ENCODE results near the gene NFATC2. TPM values are rescaled to one million over a fixed set of nuclear protein-coding genes. Genes with fewer than 3 reads are reported as not detected.
A peak's percentile ranks its signal among the peaks of the same experiment; 100 is the strongest.

Gene NFATC2
- total RNA-seq, 2 experiments from 2014 or later: 32.5 to 33.2 TPM

- intact Hi-C loops (cut with DNase I, micrococcal nuclease): loop anchor here in 1 of 2 experiments (5.0 kb wide), 1 partner anchor 778 kb away; no protein-coding TSS in a partner anchor
- H3K4me1 Mint-ChIP-seq (ENCODE audit: low read depth): no peaks in the 10 kb centered on the region
These were observed 168.6 kb downstream of the NFATC2 start for GRCh38 chr20:51373713-51374455.

GRCh38 chr20:51372966-51373365, 169.6 kb downstream of the NFATC2 start:
- Mint-ChIP-seq H3K36me3 (ENCODE audit: low read depth) (peaks cover 4% of the 10 kb centered on the region), H3K27ac (no peak overlapping the region), H3K9me3 (no peaks in the 10 kb centered on the region), H3K4me3 (no peak overlapping the region), H3K4me1 (ENCODE audit: low read depth) (no peaks in the 10 kb centered on the region), H3K27me3 (no peaks in the 10 kb centered on the region)
- no peaks in the 10 kb centered on the region for H3K9me3 ChIP-seq (ENCODE audit: control insufficient read depth in 1 of 2, insufficient read depth in 1 of 2, low read length in 2 of 2)
- peaks cover 8% of the 10 kb centered on the region for H3K4me1 ChIP-seq (ENCODE audit: insufficient read depth, low read length)
- no peak overlapping the region for H3K4me3 ChIP-seq (ENCODE audit: low read length)
- H3K27me3 ChIP-seq (ENCODE audit: control insufficient read depth in 1 of 2, insufficient read depth in 2 of 2, low read length in 2 of 2): no peaks in the 10 kb centered on the region
- H3K27ac ChIP-seq (ENCODE audit: low read depth in 1 of 2, low read length in 2 of 2): no peak overlapping the region
- no peaks in the 10 kb centered on the region for H3K36me3 ChIP-seq (ENCODE audit: insufficient read depth, low read length)
- ATAC-seq (ENCODE audit: poor library complexity): no peak
- DNase-seq: no peak
- intact Hi-C loops (cut with DNase I, micrococcal nuclease): loop anchor here (1.0 to 5.0 kb wide), 3 partner anchors 222 to 779 kb away; no protein-coding TSS in a partner anchor
- POLR2A ChIA-PET: interaction anchor here (1.7 kb wide), 1 partner anchor 27 kb away, joined by 4 read pairs; no protein-coding TSS in a partner anchor
- CTCF ChIA-PET: interaction anchor here (0.6 to 1.2 kb wide), 5 partner anchors 46 to 222 kb away, joined by 3 to 4 read pairs (median 3); no protein-coding TSS in a partner anchor
- TF ChIP-seq CTCF (IDR thresholded peaks at IDR 0.05): no peak

More at GRCh38 chr20:51373713-51374455, 168.6 kb downstream of the NFATC2 start:
- peaks cover 6% of the 10 kb centered on the region for H3K36me3 Mint-ChIP-seq (ENCODE audit: low read depth)
- no peak for DNase-seq
- Histone ChIP-seq H3K4me3 (ENCODE audit: low read length) (no peak overlapping the region), H3K27me3 (ENCODE audit: control insufficient read depth in 1 of 2, insufficient read depth in 2 of 2, low read length in 2 of 2) (no peaks in the 10 kb centered on the region), H3K4me1 (ENCODE audit: insufficient read depth, low read length) (peaks cover 8% of the 10 kb centered on the region), H3K36me3 (ENCODE audit: insufficient read depth, low read length) (no peaks in the 10 kb centered on the region), H3K9me3 (ENCODE audit: control insufficient read depth in 1 of 2, insufficient read depth in 1 of 2, low read length in 2 of 2) (no peaks in the 10 kb centered on the region), H3K27ac (ENCODE audit: low read depth in 1 of 2, low read length in 2 of 2) (no peak overlapping the region)
- no peaks in the 10 kb centered on the region for H3K27me3 Mint-ChIP-seq
- no peak for ATAC-seq (ENCODE audit: poor library complexity)
- ChIA-PET POLR2A (no interaction called here), CTCF (no interaction called here)
- TF ChIP-seq CTCF (IDR thresholded peaks at IDR 0.05): no peak
- H3K9me3 Mint-ChIP-seq: no peaks in the 10 kb centered on the region
- H3K4me3 Mint-ChIP-seq: no peak overlapping the region
- no peak overlapping the region for H3K27ac Mint-ChIP-seq

GRCh38 chr20:51372176-51372803, 170.2 kb downstream of the NFATC2 start:
- intact Hi-C loops (cut with DNase I, micrococcal nuclease): loop anchor here (1.0 to 5.0 kb wide), 3 partner anchors 223 to 780 kb away; no protein-coding TSS in a partner anchor
- H3K9me3 ChIP-seq (ENCODE audit: control insufficient read depth in 1 of 2, insufficient read depth in 1 of 2, low read length in 2 of 2): no peaks in the 10 kb centered on the region
- ChIA-PET CTCF (interaction anchor here (0.6 to 1.2 kb wide), 7 partner anchors 38 to 252 kb away, joined by 3 to 4 read pairs (median 3); no protein-coding TSS in a partner anchor), POLR2A (interaction anchor here (1.7 kb wide), 1 partner anchor 28 kb away, joined by 4 read pairs; no protein-coding TSS in a partner anchor)
- TF ChIP-seq CTCF (IDR thresholded peaks at IDR 0.05): peak; percentile 83
- no peaks in the 10 kb centered on the region for H3K9me3 Mint-ChIP-seq
- H3K4me3 Mint-ChIP-seq: no peak overlapping the region
- ATAC-seq (ENCODE audit: poor library complexity) (peak; percentile 60), DNase-seq (peak; percentile 29 to 75 (median 50))
- H3K27me3 ChIP-seq (ENCODE audit: control insufficient read depth in 1 of 2, insufficient read depth in 2 of 2, low read length in 2 of 2): no peaks in the 10 kb centered on the region
- H3K27me3 Mint-ChIP-seq: no peaks in the 10 kb centered on the region
- H3K27ac ChIP-seq (ENCODE audit: low read depth in 1 of 2, low read length in 2 of 2): no peak overlapping the region
- no peak overlapping the region for H3K27ac Mint-ChIP-seq
- no peaks in the 10 kb centered on the region for H3K36me3 ChIP-seq (ENCODE audit: insufficient read depth, low read length)
- H3K4me3 ChIP-seq (ENCODE audit: low read length): no peak overlapping the region
- no peaks in the 10 kb centered on the region for H3K36me3 Mint-ChIP-seq (ENCODE audit: low read depth)
- peaks cover 8% of the 10 kb centered on the region for H3K4me1 ChIP-seq (ENCODE audit: insufficient read depth, low read length)
- no peaks in the 10 kb centered on the region for H3K4me1 Mint-ChIP-seq (ENCODE audit: low read depth)
